SU-DHL-6 (cell line): ENCODE results near the gene POLR3B.

Experiments used
- H2AFZ ChIP-seq: fragments of 200-600 bp; sonication (generic); 2 replicates; pipeline ENCODE4 v1.6.1; 2014; ENCODE audit warnings: low read depth, mild to moderate bottlenecking, moderate library complexity, mixed read lengths, antibody characterized with exemption, low read length; ENCODE audit not compliant: severe bottlenecking
- H3F3A ChIP-seq: fragments of 200-600 bp; shearing (Covaris generic); 2 replicates; pipeline ENCODE4 v1.6.0; 2016; ENCODE audit warnings: antibody characterized with exemption, mild to moderate bottlenecking; ENCODE audit not compliant: insufficient read depth
- H3K27ac ChIP-seq: fragments of 200-600 bp; sonication (generic); 2 replicates; pipeline ENCODE4 v1.5.1; 2016; ENCODE audit warnings: low read depth, mild to moderate bottlenecking, low read length, moderate library complexity, mixed read lengths
- H3K27me3 ChIP-seq: fragments of 200-600 bp; sonication (generic), shearing (Covaris generic); 2 replicates; pipeline ENCODE4 v1.6.0; 2014; ENCODE audit warnings: mild to moderate bottlenecking, low read length
- H3K36me3 ChIP-seq: fragments of 200-600 bp; sonication (generic); 2 replicates; pipeline ENCODE4 v1.6.1; 2014; ENCODE audit warnings: mild to moderate bottlenecking, low read length, mixed read lengths
- H3K4me2 ChIP-seq: fragments of 300-600, 200-600 bp; shearing (Covaris generic), sonication (generic); 2 replicates; pipeline ENCODE4 v1.6.0; 2014; ENCODE audit warnings: low read length, low read depth, mild to moderate bottlenecking; ENCODE audit not compliant: poor library complexity, severe bottlenecking
- H3K4me3 ChIP-seq: fragments of 200-600 bp; sonication (generic); 2 replicates; pipeline ENCODE4 v1.5.1; 2014; ENCODE audit warnings: antibody characterized with exemption, low read length, mild to moderate bottlenecking, mixed read lengths; ENCODE audit not compliant: insufficient read depth, poor library complexity, severe bottlenecking
- H3K79me2 ChIP-seq: fragments of 200-600 bp; sonication (generic); 2 replicates; pipeline ENCODE4 v1.6.1; 2014; ENCODE audit warnings: mild to moderate bottlenecking, low read length, moderate library complexity; ENCODE audit not compliant: insufficient read depth
- H3K9ac ChIP-seq: fragments of 200-600 bp; sonication (generic); 2 replicates; pipeline ENCODE4 v1.7.0; 2014; ENCODE audit warnings: mild to moderate bottlenecking, low read length
- H3K9me2 ChIP-seq: fragments of 200-600 bp; sonication (generic); replicated peaks from 2 replicates; pipeline ENCODE4 v1.6.1; 2014; ENCODE audit warnings: low read length; ENCODE audit not compliant: insufficient read depth
- H3K9me3 ChIP-seq: fragments of 200-600 bp; sonication (generic); 2 replicates; pipeline ENCODE4 v1.6.1; 2014; ENCODE audit warnings: low read length, mixed read lengths; ENCODE audit not compliant: insufficient read depth
- H4K20me1 ChIP-seq: fragments of 200-600 bp; sonication (generic); 2 replicates; pipeline ENCODE4 v1.6.1; 2014; ENCODE audit warnings: low read depth, mild to moderate bottlenecking, antibody characterized with exemption, low read length, moderate library complexity, mixed read lengths
- CTCF ChIP-seq: fragments of 200-600 bp; sonication (generic); IDR thresholded peaks from one replicate; pipeline ENCODE4 v1.5.1; 2017; ENCODE audit warnings: antibody characterized with exemption, mild to moderate bottlenecking, low read length, moderate library complexity; ENCODE audit not compliant: insufficient read depth, poor library complexity, severe bottlenecking
- EZH2phosphoT487 ChIP-seq: fragments of 200-600 bp; sonication (generic), shearing (Covaris generic); conservative IDR thresholded peaks from 2 replicates; pipeline ENCODE4 v1.6.1; 2018; ENCODE audit warnings: mild to moderate bottlenecking, antibody characterized with exemption, low read length, moderate library complexity, mixed read lengths

The POLR3B gene

GRCh38 chr12:106442575-106442974 lies 85.0 kb downstream of the POLR3B start:
- Histone ChIP-seq H3K4me2 (no peak overlapping the region), H3K27me3 (no peaks in the 10 kb centered on the region), H4K20me1 (no peaks in the 10 kb centered on the region), H3K36me3 (peaks cover 9% of the 10 kb centered on the region; the same call in 1 of the 2 replicates), H3K9ac (no peak overlapping the region), H3K4me3 (no peak overlapping the region), H3K27ac (no peak overlapping the region), H2AFZ (no peak overlapping the region), H3F3A (no peaks in the 10 kb centered on the region), H3K79me2 (no peaks in the 10 kb centered on the region), H3K9me3 (no peaks in the 10 kb centered on the region), H3K9me2 (no peaks in the 10 kb centered on the region)
- TF ChIP-seq EZH2phosphoT487, result no peak
- no peak for TF ChIP-seq CTCF

GRCh38 chr12:106445053-106445452 lies 87.5 kb downstream of the POLR3B start:
- Histone ChIP-seq H3K36me3 (no peaks in the 10 kb centered on the region; the same call in 1 of the 2 replicates), H3F3A (no peaks in the 10 kb centered on the region), H3K79me2 (no peaks in the 10 kb centered on the region), H4K20me1 (no peaks in the 10 kb centered on the region), H2AFZ (no peak overlapping the region), H3K9me3 (no peaks in the 10 kb centered on the region), H3K27ac (no peak overlapping the region), H3K4me2 (no peak overlapping the region), H3K9me2 (no peaks in the 10 kb centered on the region), H3K4me3 (no peak overlapping the region), H3K9ac (no peak overlapping the region), H3K27me3 (no peaks in the 10 kb centered on the region)
- no peak for TF ChIP-seq EZH2phosphoT487
- no peak for TF ChIP-seq CTCF

GRCh38 chr12:106445959-106446358 lies 88.4 kb downstream of the POLR3B start:
- no peaks in the 10 kb centered on the region for H3F3A ChIP-seq
- H3K9ac ChIP-seq, result no peak overlapping the region
- TF ChIP-seq CTCF (no peak), EZH2phosphoT487 (no peak)

More at GRCh38 chr12:106445959-106446358, 88.4 kb downstream of the POLR3B start:
- no peaks in the 10 kb centered on the region for H3K9me2 ChIP-seq
- H3K36me3 ChIP-seq, result no peaks in the 10 kb centered on the region; the same call in 1 of the 2 replicates
- no peak overlapping the region for H2AFZ ChIP-seq
- H3K4me2 ChIP-seq, result no peak overlapping the region
- H3K79me2 ChIP-seq, result no peaks in the 10 kb centered on the region
- H3K27me3 ChIP-seq, result no peaks in the 10 kb centered on the region
- no peaks in the 10 kb centered on the region for H3K9me3 ChIP-seq
- no peak overlapping the region for H3K27ac ChIP-seq
- H4K20me1 ChIP-seq, result no peaks in the 10 kb centered on the region
- H3K4me3 ChIP-seq, result no peak overlapping the region
